ENCODE data around the gene ZNF462.
A peak's percentile ranks its signal among the peaks of the same experiment; 100 is the strongest.

ZNF462 gene

GRCh38 chr9:106933470-106933869 lies 70.5 kb downstream of the ZNF462 start:
- in situ Hi-C loops (cut with HindIII; ENCODE audit: low sequenced_read_pairs): no loop called here
- no peak for DNase-seq (ENCODE audit: low read depth, low spot score)
- TF ChIP-seq CTCF (IDR thresholded peaks at IDR 0.05; ENCODE audit: low read depth, low read length): no peak
- no peak overlapping the region for H3K4me3 ChIP-seq (ENCODE audit: low read depth, low read length)

DNA sequence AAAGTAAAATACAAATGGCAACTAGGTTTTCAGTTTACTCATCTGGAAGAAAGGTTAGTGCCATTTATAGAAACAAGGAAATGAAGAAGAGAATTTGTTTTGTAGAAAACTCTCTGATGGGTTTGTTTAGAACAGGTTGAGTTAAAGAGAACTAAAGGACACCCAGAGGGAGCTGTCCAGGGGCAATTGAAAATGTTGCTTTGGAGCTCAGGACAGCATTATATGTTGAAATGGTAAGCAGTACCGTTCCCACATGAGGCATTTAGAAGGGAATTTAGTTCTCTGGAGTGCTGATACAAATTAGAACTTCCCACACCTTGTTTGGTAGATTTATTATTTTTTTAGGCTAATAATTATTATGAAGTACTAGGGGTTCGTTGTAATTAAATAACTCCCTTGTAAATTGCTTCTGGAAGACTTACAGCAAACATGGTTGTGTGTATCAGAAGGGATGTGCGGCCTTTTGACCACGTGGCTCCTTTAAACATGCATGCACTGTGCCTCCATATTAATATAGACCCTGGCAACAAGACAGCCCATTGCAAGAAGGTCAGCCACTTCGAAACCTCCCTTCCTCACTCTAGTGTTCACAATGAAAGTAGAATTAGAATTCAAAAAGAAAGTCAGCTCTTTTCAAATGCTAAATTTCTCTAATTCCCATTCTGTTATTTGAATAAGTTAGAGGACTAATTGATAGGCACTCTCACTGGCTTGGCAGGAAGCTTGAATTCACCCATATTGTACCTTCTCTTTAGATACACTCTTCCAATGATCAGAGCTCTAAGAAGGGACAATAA lies 71.7 kb downstream of the ZNF462 start:
- in situ Hi-C loops (cut with HindIII; ENCODE audit: low sequenced_read_pairs): no loop called here
- TF ChIP-seq CTCF (IDR thresholded peaks at IDR 0.05; ENCODE audit: low read depth, low read length): no peak
- no peak overlapping the region for H3K4me3 ChIP-seq (ENCODE audit: low read depth, low read length)
- no peak for DNase-seq (ENCODE audit: low read depth, low spot score)

DNA sequence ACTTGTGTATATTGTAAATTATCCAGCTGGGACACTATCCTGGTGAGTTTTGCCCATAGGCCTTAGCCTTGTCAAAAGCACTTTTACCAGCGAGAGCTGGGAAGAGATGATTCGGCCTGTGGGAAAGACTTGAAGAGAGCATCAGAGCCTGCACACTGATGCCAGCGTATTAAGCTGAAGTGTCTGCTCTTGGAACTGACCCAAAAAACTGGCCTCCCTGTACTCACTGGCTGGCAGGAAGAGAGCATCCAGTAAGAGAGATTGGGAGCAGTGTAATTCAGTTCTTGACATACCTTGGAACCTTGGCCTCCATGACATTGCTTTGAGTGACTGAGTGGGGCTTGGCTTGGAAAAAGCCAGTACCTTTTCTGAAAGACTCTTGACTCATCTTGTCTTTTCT lies 73.7 kb downstream of the ZNF462 start:
- in situ Hi-C loops (cut with HindIII; ENCODE audit: low sequenced_read_pairs): no loop called here
- no peak overlapping the region for H3K4me3 ChIP-seq (ENCODE audit: low read depth, low read length)
- no peak for TF ChIP-seq CTCF (IDR thresholded peaks at IDR 0.05; ENCODE audit: low read depth, low read length)
- DNase-seq (ENCODE audit: low read depth, low spot score): no peak

DNA sequence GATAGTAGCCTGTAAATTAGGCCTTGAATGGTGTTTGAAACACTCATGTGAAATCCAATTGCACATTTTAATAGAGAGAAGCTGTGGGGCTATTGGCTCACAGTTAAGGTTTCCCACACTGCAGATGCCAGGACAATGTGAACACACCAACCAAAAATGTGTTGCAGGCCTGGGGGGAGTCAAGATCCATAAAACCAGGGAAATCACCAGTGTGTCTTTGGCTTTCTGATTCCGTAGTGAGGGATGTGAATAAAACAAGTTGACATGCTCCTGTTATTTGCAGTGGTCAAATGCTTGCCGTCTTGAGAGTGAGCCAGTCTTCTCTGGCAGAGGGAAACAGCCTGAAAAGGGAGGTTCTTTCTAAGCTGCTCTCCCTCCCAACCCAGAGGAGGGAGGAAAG lies 79.0 kb downstream of the ZNF462 start:
- TF ChIP-seq CTCF (IDR thresholded peaks at IDR 0.05; ENCODE audit: low read depth, low read length): no peak
- H3K4me3 ChIP-seq (ENCODE audit: low read depth, low read length): no peak overlapping the region
- in situ Hi-C loops (cut with HindIII; ENCODE audit: low sequenced_read_pairs): no loop called here
- DNase-seq (ENCODE audit: low read depth, low spot score): no peak

DNA sequence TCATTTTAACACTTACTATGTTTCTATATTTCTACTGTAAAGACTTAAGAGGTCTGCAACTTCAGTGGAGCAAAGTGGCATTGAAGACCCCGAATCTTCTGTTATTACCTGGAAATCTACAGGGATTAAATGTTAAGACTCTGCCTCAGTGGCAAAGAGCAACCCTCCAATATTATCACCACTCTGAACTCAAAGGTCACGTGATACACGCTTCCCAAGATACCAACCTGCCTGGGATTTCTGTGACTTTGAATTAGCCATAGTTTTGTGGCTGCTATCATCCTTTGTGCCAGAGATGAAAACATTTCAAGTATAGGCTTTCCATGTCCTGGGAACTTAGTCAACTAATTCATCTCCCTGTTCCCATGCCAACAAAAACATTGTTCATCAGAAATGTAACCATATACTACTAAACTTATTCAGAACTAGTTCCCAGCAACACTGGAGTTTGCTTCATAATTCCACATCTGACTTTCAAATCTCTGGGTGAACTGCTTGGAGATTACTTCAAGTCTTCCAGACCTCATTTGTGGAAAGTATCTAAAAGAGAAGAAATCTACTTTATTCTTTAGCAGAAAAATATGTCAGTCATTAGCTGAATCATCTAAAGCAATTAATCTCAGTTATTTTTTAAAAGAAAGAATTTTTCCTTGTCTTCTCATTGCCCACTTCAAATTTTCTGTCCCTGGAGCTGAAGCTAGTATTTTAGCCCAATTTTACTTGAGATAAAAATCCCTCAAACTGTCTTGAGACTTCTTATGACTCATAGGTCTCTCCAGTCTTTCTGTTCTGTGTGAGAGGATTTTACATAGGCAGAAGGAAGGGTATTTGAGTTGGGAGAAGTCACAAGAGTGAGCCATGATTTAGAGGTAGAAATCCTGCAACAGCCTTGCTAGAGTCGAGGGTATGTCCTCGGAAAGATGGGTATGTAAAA lies 83.0 kb downstream of the ZNF462 start:
- in situ Hi-C loops (cut with HindIII; ENCODE audit: low sequenced_read_pairs): no loop called here
- H3K4me3 ChIP-seq (ENCODE audit: low read depth, low read length): no peak overlapping the region
- peak; percentile 91 for DNase-seq (ENCODE audit: low read depth, low spot score)
- TF ChIP-seq CTCF (IDR thresholded peaks at IDR 0.05; ENCODE audit: low read depth, low read length): no peak

GRCh38 chr9:106947106-106947900 lies 84.3 kb downstream of the ZNF462 start:
- peak; percentile 37 for DNase-seq (ENCODE audit: low read depth, low spot score)
- TF ChIP-seq CTCF (IDR thresholded peaks at IDR 0.05; ENCODE audit: low read depth, low read length): no peak

More at GRCh38 chr9:106947106-106947900, 84.3 kb downstream of the ZNF462 start:
- no peak overlapping the region for H3K4me3 ChIP-seq (ENCODE audit: low read depth, low read length)
- in situ Hi-C loops (cut with HindIII; ENCODE audit: low sequenced_read_pairs): no loop called here

All from astrocyte of the spinal cord (primary cell).